ENCODE results near the gene DNAH5.
"Not testable (repeated sequence)": the region's sequence is repeated elsewhere in the genome, so short reads cannot be mapped to it uniquely, and the experiment has no call there.

DNAH5 gene

GRCh38 chr5:13944560-13945199 lies at the start of gene DNAH5:
TSS of gene DNAH5 (minus strand) at chr5:13944688. CDS start at chr5:13944438, 250 bp downstream.
- H3K27me3 ChIP-seq (ENCODE audit: control insufficient read depth, insufficient read depth, low read length), result no peaks in the 10 kb centered on the region
- H3K27ac ChIP-seq (ENCODE audit: low read depth, low read length), result no peak within 1 kb of the TSS
- no peaks in the 10 kb centered on the region for H3K36me3 ChIP-seq (ENCODE audit: control insufficient read depth, insufficient read depth, low read length)
- peaks cover 17% of the 10 kb centered on the region for H3K4me1 ChIP-seq (ENCODE audit: control insufficient read depth, insufficient read depth, low read length)
- no peak within 1 kb of the TSS for H3K4me3 ChIP-seq (ENCODE audit: low read depth, low read length)
- H3K9me3 ChIP-seq (ENCODE audit: control insufficient read depth, insufficient read depth, low read depth, low read length), result no peaks in the 10 kb centered on the region
- no peak within 1 kb of the TSS for H3K9ac ChIP-seq (ENCODE audit: low read length)

- Histone ChIP-seq H3K27ac (ENCODE audit: low read depth, low read length) (no peak overlapping the region), H3K27me3 (ENCODE audit: control insufficient read depth, insufficient read depth, low read length) (no peaks in the 10 kb centered on the region), H3K4me3 (ENCODE audit: low read depth, low read length) (no peak overlapping the region), H3K9ac (ENCODE audit: low read length) (no peak overlapping the region), H3K36me3 (ENCODE audit: control insufficient read depth, insufficient read depth, low read length) (no peaks in the 10 kb centered on the region), H3K4me1 (ENCODE audit: control insufficient read depth, insufficient read depth, low read length) (no peaks in the 10 kb centered on the region), H3K9me3 (ENCODE audit: control insufficient read depth, insufficient read depth, low read depth, low read length) (peaks cover 12% of the 10 kb centered on the region)
Observed at GRCh38 chr5:13993926-13994325, 49.4 kb upstream of the DNAH5 start.

GRCh38 chr5:13992795-13993194 lies 48.3 kb upstream of the DNAH5 start:
- Histone ChIP-seq H3K36me3 (ENCODE audit: control insufficient read depth, insufficient read depth, low read length) (no peaks in the 10 kb centered on the region), H3K9ac (ENCODE audit: low read length) (no peak overlapping the region), H3K27ac (ENCODE audit: low read depth, low read length) (no peak overlapping the region), H3K27me3 (ENCODE audit: control insufficient read depth, insufficient read depth, low read length) (no peaks in the 10 kb centered on the region), H3K4me1 (ENCODE audit: control insufficient read depth, insufficient read depth, low read length) (no peaks in the 10 kb centered on the region), H3K4me3 (ENCODE audit: low read depth, low read length) (no peak overlapping the region), H3K9me3 (ENCODE audit: control insufficient read depth, insufficient read depth, low read depth, low read length) (peaks cover 6% of the 10 kb centered on the region)

- Histone ChIP-seq H3K27me3 (ENCODE audit: control insufficient read depth, insufficient read depth, low read length) (no peaks in the 10 kb centered on the region), H3K36me3 (ENCODE audit: control insufficient read depth, insufficient read depth, low read length) (no peaks in the 10 kb centered on the region), H3K4me1 (ENCODE audit: control insufficient read depth, insufficient read depth, low read length) (no peaks in the 10 kb centered on the region), H3K9ac (ENCODE audit: low read length) (no peak overlapping the region), H3K9me3 (ENCODE audit: control insufficient read depth, insufficient read depth, low read depth, low read length) (no peaks in the 10 kb centered on the region), H3K4me3 (ENCODE audit: low read depth, low read length) (no peak overlapping the region), H3K27ac (ENCODE audit: low read depth, low read length) (no peak overlapping the region)
Observed at GRCh38 chr5:13991365-13991764, 46.9 kb upstream of the DNAH5 start.

- Histone ChIP-seq H3K27me3 (ENCODE audit: control insufficient read depth, insufficient read depth, low read length) (no peaks in the 10 kb centered on the region), H3K27ac (ENCODE audit: low read depth, low read length) (no peak overlapping the region), H3K36me3 (ENCODE audit: control insufficient read depth, insufficient read depth, low read length) (no peaks in the 10 kb centered on the region)
Observed at GRCh38 chr5:13990896-13991295, 46.4 kb upstream of the DNAH5 start.

GRCh38 chr5:13989832-13990231 lies 45.3 kb upstream of the DNAH5 start:
- Histone ChIP-seq H3K9ac (ENCODE audit: low read length) (no peak overlapping the region), H3K4me1 (ENCODE audit: control insufficient read depth, insufficient read depth, low read length) (no peaks in the 10 kb centered on the region), H3K4me3 (ENCODE audit: low read depth, low read length) (no peak overlapping the region)

More at GRCh38 chr5:13990896-13991295, 46.4 kb upstream of the DNAH5 start:
- H3K4me3 ChIP-seq (ENCODE audit: low read depth, low read length), result no peak overlapping the region
- H3K9ac ChIP-seq (ENCODE audit: low read length), result no peak overlapping the region
- H3K4me1 ChIP-seq (ENCODE audit: control insufficient read depth, insufficient read depth, low read length), result no peaks in the 10 kb centered on the region
- H3K9me3 ChIP-seq (ENCODE audit: control insufficient read depth, insufficient read depth, low read depth, low read length), result no peaks in the 10 kb centered on the region

GRCh38 chr5:13987843-13988464 lies 43.5 kb upstream of the DNAH5 start:
- Histone ChIP-seq H3K27ac (ENCODE audit: low read depth, low read length) (no peak overlapping the region), H3K9me3 (ENCODE audit: control insufficient read depth, insufficient read depth, low read depth, low read length) (no peaks in the 10 kb centered on the region), H3K27me3 (ENCODE audit: control insufficient read depth, insufficient read depth, low read length) (no peaks in the 10 kb centered on the region), H3K4me3 (ENCODE audit: low read depth, low read length) (no peak overlapping the region), H3K9ac (ENCODE audit: low read length) (no peak overlapping the region), H3K4me1 (ENCODE audit: control insufficient read depth, insufficient read depth, low read length) (no peaks in the 10 kb centered on the region), H3K36me3 (ENCODE audit: control insufficient read depth, insufficient read depth, low read length) (no peaks in the 10 kb centered on the region)

More at GRCh38 chr5:13989832-13990231, 45.3 kb upstream of the DNAH5 start:
- Histone ChIP-seq H3K9me3 (ENCODE audit: control insufficient read depth, insufficient read depth, low read depth, low read length) (no peaks in the 10 kb centered on the region), H3K27me3 (ENCODE audit: control insufficient read depth, insufficient read depth, low read length) (no peaks in the 10 kb centered on the region), H3K36me3 (ENCODE audit: control insufficient read depth, insufficient read depth, low read length) (no peaks in the 10 kb centered on the region), H3K27ac (ENCODE audit: low read depth, low read length) (no peak overlapping the region)

- Histone ChIP-seq H3K9ac (ENCODE audit: low read length) (no peak overlapping the region), H3K9me3 (ENCODE audit: control insufficient read depth, insufficient read depth, low read depth, low read length) (no peaks in the 10 kb centered on the region), H3K4me1 (ENCODE audit: control insufficient read depth, insufficient read depth, low read length) (no peaks in the 10 kb centered on the region), H3K4me3 (ENCODE audit: low read depth, low read length) (no peak overlapping the region), H3K36me3 (ENCODE audit: control insufficient read depth, insufficient read depth, low read length) (no peaks in the 10 kb centered on the region), H3K27ac (ENCODE audit: low read depth, low read length) (no peak overlapping the region), H3K27me3 (ENCODE audit: control insufficient read depth, insufficient read depth, low read length) (no peaks in the 10 kb centered on the region)
Observed at GRCh38 chr5:13985731-13986418, 41.4 kb upstream of the DNAH5 start.

- not testable (repeated sequence) for H3K27ac ChIP-seq (ENCODE audit: low read depth, low read length); H3K4me1 ChIP-seq (ENCODE audit: control insufficient read depth, insufficient read depth, low read length); H3K4me3 ChIP-seq (ENCODE audit: low read depth, low read length); H3K9ac ChIP-seq (ENCODE audit: low read length); H3K9me3 ChIP-seq (ENCODE audit: control insufficient read depth, insufficient read depth, low read depth, low read length); H3K36me3 ChIP-seq (ENCODE audit: control insufficient read depth, insufficient read depth, low read length); H3K27me3 ChIP-seq (ENCODE audit: control insufficient read depth, insufficient read depth, low read length)
Observed at GRCh38 chr5:13984888-13985287, 40.4 kb upstream of the DNAH5 start.

GRCh38 chr5:13976867-13977830 lies 32.7 kb upstream of the DNAH5 start:
- no peak overlapping the region for H3K27ac ChIP-seq (ENCODE audit: low read depth, low read length)
- H3K36me3 ChIP-seq (ENCODE audit: control insufficient read depth, insufficient read depth, low read length), result no peaks in the 10 kb centered on the region

More at GRCh38 chr5:13976867-13977830, 32.7 kb upstream of the DNAH5 start:
- Histone ChIP-seq H3K27me3 (ENCODE audit: control insufficient read depth, insufficient read depth, low read length) (no peaks in the 10 kb centered on the region), H3K4me3 (ENCODE audit: low read depth, low read length) (no peak overlapping the region), H3K4me1 (ENCODE audit: control insufficient read depth, insufficient read depth, low read length) (no peaks in the 10 kb centered on the region; the same call in 1 of the 2 replicates), H3K9me3 (ENCODE audit: control insufficient read depth, insufficient read depth, low read depth, low read length) (no peaks in the 10 kb centered on the region), H3K9ac (ENCODE audit: low read length) (no peak overlapping the region)
